ENCODE results near the gene TAF1A.

Gene TAF1A

GRCh38 chr1:222529916-222530315, 59.8 kb downstream of the TAF1A start:
- DNase-seq = no peak

GRCh38 chr1:222529181-222529580, 60.6 kb downstream of the TAF1A start:
- no peak for DNase-seq

- DNase-seq = no peak
These were observed 63.8 kb downstream of the TAF1A start for GRCh38 chr1:222525951-222526350.

- DNase-seq = no peak
These were observed 65.9 kb downstream of the TAF1A start for GRCh38 chr1:222523852-222524251.

- no peak for DNase-seq
These were observed 67.4 kb downstream of the TAF1A start for GRCh38 chr1:222522105-222522915.

- no peak for DNase-seq
These were observed 68.2 kb downstream of the TAF1A start for GRCh38 chr1:222521299-222522104.

Measured in DMS79 (cell line).